T1000 (cell line): ENCODE data around the gene ITPK1.

Experiments
- DNase-seq: peaks from one replicate; lab custom pipeline; 2025; ENCODE audit warnings: mixed read lengths; lab: John Stamatoyannopoulos, UW

ITPK1 gene

GRCh38 chr14:92988786-92989755 is 126.7 kb downstream of the ITPK1 start:
- DNase-seq, result no peak

- DNase-seq, result no peak
Observed at GRCh38 chr14:92987713-92988510, 127.8 kb downstream of the ITPK1 start.

GRCh38 chr14:92987148-92987570 is 128.6 kb downstream of the ITPK1 start:
- no peak for DNase-seq

GRCh38 chr14:92986254-92987147 is 129.2 kb downstream of the ITPK1 start:
- DNase-seq, result peak; percentile 41

GRCh38 chr14:92985521-92985920 is 130.2 kb downstream of the ITPK1 start:
- no peak for DNase-seq

- DNase-seq, result no peak
Observed at GRCh38 chr14:92984896-92985295, 130.8 kb downstream of the ITPK1 start.

- DNase-seq, result no peak
Observed at GRCh38 chr14:92984082-92984788, 131.5 kb downstream of the ITPK1 start.

- no peak for DNase-seq
Observed at GRCh38 chr14:92982956-92983355, 132.8 kb downstream of the ITPK1 start.

- DNase-seq, result no peak
Observed at GRCh38 chr14:92981726-92982125, 134.0 kb downstream of the ITPK1 start.

GRCh38 chr14:92980866-92981265 is 134.9 kb downstream of the ITPK1 start:
- no peak for DNase-seq

GRCh38 chr14:92978229-92979021 is 137.3 kb downstream of the ITPK1 start:
- no peak for DNase-seq

GRCh38 chr14:92976268-92976667 is 139.5 kb downstream of the ITPK1 start:
- DNase-seq, result no peak

GRCh38 chr14:92974541-92975345 is 141.0 kb downstream of the ITPK1 start:
- no peak for DNase-seq

- peak; percentile 87 for DNase-seq
Observed at GRCh38 chr14:92973798-92974372, 141.8 kb downstream of the ITPK1 start.

GRCh38 chr14:92973261-92973797 is 142.4 kb downstream of the ITPK1 start:
- DNase-seq, result peak; percentile 96

GRCh38 chr14:92971601-92972180 is 144.0 kb downstream of the ITPK1 start:
- no peak for DNase-seq

GRCh38 chr14:92970271-92970670 is 145.5 kb downstream of the ITPK1 start:
- DNase-seq, result no peak

- no peak for DNase-seq
Observed at GRCh38 chr14:92969871-92970270, 145.9 kb downstream of the ITPK1 start.
